IPS-20b (cell line): Measurements from ENCODE around the gene OR52E4.

Source experiments
- H3K27ac ChIP-seq: one replicate; pipeline ENCODE4 v1.5.1; 2013; ENCODE audit warnings: low read length
- H3K27me3 ChIP-seq: 2 replicates; pipeline ENCODE4 v1.6.1; 2013; ENCODE audit warnings: mild to moderate bottlenecking, low read length, inconsistent platforms; ENCODE audit not compliant: insufficient read depth
- H3K36me3 ChIP-seq: 2 replicates; pipeline ENCODE4 v1.6.1; 2013; ENCODE audit warnings: low read depth, mild to moderate bottlenecking, inconsistent platforms, low read length, moderate library complexity; ENCODE audit not compliant: insufficient read depth
- H3K4me1 ChIP-seq: 2 replicates; pipeline ENCODE4 v1.6.1; 2013; ENCODE audit warnings: mild to moderate bottlenecking, control low read depth, inconsistent platforms, low read length, moderate library complexity; ENCODE audit not compliant: insufficient read depth
- H3K4me3 ChIP-seq: 2 replicates; pipeline ENCODE4 v1.5.1; 2013; ENCODE audit warnings: mild to moderate bottlenecking, low read length, inconsistent platforms
- H3K9ac ChIP-seq: 2 replicates; pipeline ENCODE4 v1.6.1; 2013; ENCODE audit warnings: low read depth, mild to moderate bottlenecking, inconsistent platforms, low read length, moderate library complexity
- H3K9me3 ChIP-seq: 2 replicates; pipeline ENCODE4 v1.6.1; 2013; ENCODE audit warnings: mild to moderate bottlenecking, low read depth, low read length, inconsistent platforms; ENCODE audit not compliant: insufficient read depth

Gene OR52E4

DNA sequence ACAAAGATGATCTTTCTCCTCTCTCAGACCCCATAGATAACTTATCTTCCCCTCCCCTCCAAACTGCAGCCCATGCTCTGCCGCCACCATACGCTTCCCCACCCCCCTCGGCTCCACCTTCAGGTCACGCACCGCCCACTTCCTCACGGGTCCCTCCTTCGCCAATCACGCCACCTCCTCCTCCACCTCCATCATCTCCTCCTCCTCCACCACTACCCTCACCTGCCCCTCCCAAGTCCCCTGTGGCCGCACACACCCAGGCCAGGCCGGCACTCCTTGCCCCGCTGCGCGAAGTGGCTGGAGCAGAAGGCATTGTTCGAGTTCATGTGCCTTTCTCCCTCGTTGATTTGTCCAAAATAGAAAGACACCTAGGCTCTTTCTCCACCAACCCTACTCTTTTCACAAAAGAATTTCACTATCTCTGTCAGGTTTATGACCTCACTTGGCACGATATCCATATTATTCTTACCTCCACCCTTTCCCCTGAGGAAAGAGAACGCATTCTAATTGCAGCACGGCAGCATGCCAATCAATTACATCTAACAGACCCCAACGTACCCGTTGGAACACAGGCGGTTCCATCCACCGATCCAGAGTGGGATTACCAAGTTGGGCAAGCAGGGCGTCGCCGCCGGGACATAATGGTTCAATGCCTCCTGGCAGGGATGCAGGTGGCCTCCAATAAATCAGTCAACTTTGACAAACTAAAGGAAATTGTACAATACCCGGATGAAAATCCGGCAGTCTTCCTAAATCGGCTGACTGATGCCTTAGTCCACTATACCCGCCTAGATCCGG lies 49.3 kb downstream of the OR52E4 start:
- H3K36me3 ChIP-seq = no peaks in the 10 kb centered on the region
- no peaks in the 10 kb centered on the region for H3K4me1 ChIP-seq
- no peaks in the 10 kb centered on the region for H3K27me3 ChIP-seq
- H3K9me3 ChIP-seq = peaks cover 16% of the 10 kb centered on the region
- no peak overlapping the region for H3K27ac ChIP-seq
- H3K9ac ChIP-seq = no peak overlapping the region
- no peak overlapping the region for H3K4me3 ChIP-seq

DNA sequence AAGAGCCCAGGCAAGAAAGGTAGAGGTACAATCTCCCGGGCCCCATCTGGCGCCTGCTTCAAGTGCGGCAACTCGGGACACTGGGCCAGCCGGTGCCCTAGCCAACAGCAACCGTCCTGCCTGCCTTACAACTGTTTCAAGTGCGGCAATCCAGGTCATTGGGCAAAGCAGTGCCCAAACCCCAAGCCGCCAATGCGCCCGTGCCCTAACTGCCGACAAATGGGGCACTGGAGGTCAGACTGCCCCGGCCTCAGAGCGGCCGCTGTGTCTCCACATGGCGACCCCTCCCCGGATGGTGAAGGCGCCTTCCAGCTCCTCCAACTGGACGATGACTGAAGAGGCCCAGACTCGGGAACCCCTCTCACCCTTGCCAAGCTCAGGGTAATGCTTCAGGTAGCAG lies 50.2 kb downstream of the OR52E4 start:
- no peak overlapping the region for H3K9ac ChIP-seq
- peaks cover 16% of the 10 kb centered on the region for H3K9me3 ChIP-seq
- no peaks in the 10 kb centered on the region for H3K4me1 ChIP-seq
- H3K27ac ChIP-seq = no peak overlapping the region
- no peak overlapping the region for H3K4me3 ChIP-seq
- no peaks in the 10 kb centered on the region for H3K36me3 ChIP-seq
- H3K27me3 ChIP-seq = no peaks in the 10 kb centered on the region

DNA sequence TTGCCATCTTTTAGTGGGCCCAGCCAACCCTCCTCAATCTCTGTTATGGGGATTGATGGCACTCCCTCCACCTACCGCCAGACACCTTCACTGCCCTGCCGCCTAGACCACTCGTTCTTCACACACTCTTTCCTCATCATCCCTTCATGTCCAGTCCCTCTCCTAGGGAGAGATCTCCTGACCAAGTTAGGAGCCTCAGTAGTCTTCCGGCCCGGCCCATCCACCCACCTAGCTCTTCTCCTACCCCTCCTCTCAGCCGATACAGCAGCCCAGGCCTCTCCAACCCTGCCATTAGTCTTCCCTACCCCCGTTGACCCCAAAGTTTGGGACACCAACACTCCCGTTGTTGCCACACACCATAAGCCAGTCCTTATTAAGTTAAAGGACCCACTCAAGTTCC lies 50.6 kb downstream of the OR52E4 start:
- Histone ChIP-seq H3K27ac (no peak overlapping the region), H3K9me3 (peaks cover 16% of the 10 kb centered on the region), H3K4me3 (no peak overlapping the region), H3K36me3 (no peaks in the 10 kb centered on the region), H3K27me3 (no peaks in the 10 kb centered on the region), H3K9ac (no peak overlapping the region), H3K4me1 (no peaks in the 10 kb centered on the region)

DNA sequence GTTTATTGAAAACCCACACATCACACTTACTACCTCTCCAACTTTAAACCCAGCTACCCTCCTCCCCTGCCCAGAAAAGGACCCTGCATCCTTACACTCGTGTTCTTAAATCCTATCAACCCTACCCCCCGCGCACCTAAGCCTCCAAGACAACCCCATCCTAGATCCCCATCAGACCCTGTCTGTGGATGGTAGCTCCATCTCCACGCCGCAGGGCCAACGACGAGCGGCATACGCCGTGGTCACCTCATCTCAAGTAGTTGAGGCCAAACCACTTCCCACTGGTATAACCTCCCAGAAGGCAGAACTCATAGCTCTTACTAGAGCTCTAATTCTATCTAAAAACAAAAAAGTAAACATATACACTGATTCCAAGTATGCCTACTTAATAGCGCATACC lies 52.2 kb downstream of the OR52E4 start:
- Histone ChIP-seq H3K4me3 (no peak overlapping the region), H3K4me1 (no peaks in the 10 kb centered on the region), H3K27ac (no peak overlapping the region), H3K9me3 (peaks cover 23% of the 10 kb centered on the region), H3K9ac (no peak overlapping the region), H3K27me3 (no peaks in the 10 kb centered on the region), H3K36me3 (no peaks in the 10 kb centered on the region)

DNA sequence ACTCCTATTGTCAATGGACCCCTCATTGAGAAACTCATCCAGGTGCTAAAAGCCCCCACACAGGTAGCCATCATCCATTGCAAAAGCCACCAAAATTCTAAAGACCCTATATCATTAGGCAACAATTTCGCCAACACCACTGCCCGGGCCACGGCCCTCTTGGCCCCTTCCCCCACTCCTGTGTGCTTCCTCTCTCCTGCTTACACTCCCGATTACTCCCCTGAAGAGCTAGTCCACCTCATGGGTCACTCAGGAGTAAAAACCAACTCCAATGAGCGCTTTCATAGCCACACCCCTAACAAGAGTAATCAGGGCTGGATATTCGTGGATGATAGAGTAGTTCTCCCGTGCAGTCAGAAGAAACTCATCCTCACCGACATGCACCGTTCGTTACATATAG lies 52.7 kb downstream of the OR52E4 start:
- H3K27me3 ChIP-seq = no peaks in the 10 kb centered on the region
- H3K27ac ChIP-seq = no peak overlapping the region
- H3K36me3 ChIP-seq = no peaks in the 10 kb centered on the region
- no peak overlapping the region for H3K4me3 ChIP-seq
- H3K9me3 ChIP-seq = peaks cover 25% of the 10 kb centered on the region
- no peak overlapping the region for H3K9ac ChIP-seq
- no peaks in the 10 kb centered on the region for H3K4me1 ChIP-seq
